Bronchial epithelial cell (primary cell): ENCODE data around the gene DGKA. TPM values are rescaled to one million over a fixed set of nuclear protein-coding genes. Genes with fewer than 3 reads are reported as not detected.

Experiments
- DNase-seq: peaks from one replicate; pipeline ENCODE4 v3.0.0-alpha.2; 2010; ENCODE audit warnings: low read depth
- FAIRE-seq: peaks from 2 replicates; lab custom pipeline; 2011; peaks lifted over from hg19 to GRCh38; lab: Jason Lieb, UNC
- H3K27me3 ChIP-seq: 2 replicates; pipeline ENCODE4 v1.5.1; 2011; ENCODE audit warnings: low read length; ENCODE audit not compliant: control insufficient read depth, insufficient read depth
- H3K36me3 ChIP-seq: 2 replicates; pipeline ENCODE4 v1.5.1; 2011; ENCODE audit warnings: low read length; ENCODE audit not compliant: control insufficient read depth, insufficient read depth
- H3K4me3 ChIP-seq: 2 replicates; pipeline ENCODE4 v1.5.1; 2011; ENCODE audit warnings: mild to moderate bottlenecking, low read depth, low read length, control low read depth
- CTCF ChIP-seq: IDR thresholded peaks from 2 replicates; pipeline ENCODE4 v1.5.1; 2011; ENCODE audit warnings: mild to moderate bottlenecking, moderate library complexity, low read length, control low read depth, inconsistent platforms; ENCODE audit not compliant: insufficient read depth, severe bottlenecking
- total RNA-seq: library from RNA; depleted of rRNA; stranded (reverse); fragments of >200 nt; gene quantifications from 2 replicates; pipeline ENCODE4 v1.2.1, GENCODE V29; 2014

DGKA gene
- total RNA-seq, 1 donor from 2014 or later: 81.9 TPM

DNA sequence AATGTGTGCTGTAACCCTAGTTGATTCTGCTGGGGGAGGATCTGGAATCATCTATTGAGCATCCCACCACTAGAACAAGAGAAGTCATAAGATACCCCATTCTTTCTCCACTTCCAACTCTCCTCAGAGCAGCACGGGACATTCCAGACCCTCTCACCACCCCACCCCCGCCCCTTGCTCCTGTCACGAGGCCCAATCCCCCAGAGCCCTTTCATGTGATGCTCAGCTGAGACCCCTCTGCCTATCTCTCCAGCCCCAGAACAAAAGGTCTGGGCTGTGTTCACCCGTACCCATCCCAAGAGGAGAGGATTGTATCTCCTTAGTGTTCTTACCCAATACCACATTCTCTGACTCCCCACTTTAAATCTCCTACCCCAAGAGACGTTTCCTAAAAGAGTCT lies 34.3 kb downstream of the DGKA start:
- no peak for FAIRE-seq
- Histone ChIP-seq H3K36me3 (no peaks in the 10 kb centered on the region), H3K27me3 (no peaks in the 10 kb centered on the region), H3K4me3 (no peak overlapping the region)
- DNase-seq: no peak
- no peak for TF ChIP-seq CTCF

DNA sequence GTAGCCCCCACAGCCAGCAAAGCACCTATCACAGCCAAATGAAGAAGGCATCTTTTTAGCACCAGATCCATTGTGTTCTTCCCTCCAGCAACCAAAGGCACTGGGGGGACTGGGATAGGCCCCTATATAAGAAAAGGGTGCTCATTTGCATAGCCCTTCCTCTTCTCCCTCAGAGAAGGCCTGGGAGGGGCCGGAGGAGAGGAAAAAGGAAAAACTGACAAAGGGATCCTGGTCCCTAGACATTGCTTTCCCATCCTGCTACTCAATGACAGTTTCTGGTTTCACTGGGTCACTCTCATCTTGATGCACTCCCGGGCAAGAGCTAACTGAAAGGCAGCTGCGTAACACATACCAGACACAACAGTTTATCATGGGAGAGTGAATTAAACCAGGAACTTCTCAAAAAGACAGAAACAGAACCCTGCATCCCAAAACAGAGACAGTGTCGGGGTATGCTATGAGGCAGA lies 35.0 kb downstream of the DGKA start, which contains the start of gene PMEL:
TSS of gene PMEL (minus strand) at position 102 of the 467 bp plus-strand sequence. CDS start at position 71, 31 bp downstream.
- DNase-seq (no peak), FAIRE-seq (no peak)
- no peak for TF ChIP-seq CTCF
- Histone ChIP-seq H3K27me3 (no peaks in the 10 kb centered on the region), H3K36me3 (no peaks in the 10 kb centered on the region), H3K4me3 (peak within 1 kb of the TSS; percentile 85)

- no peaks in the 10 kb centered on the region for H3K36me3 ChIP-seq
- H3K27me3 ChIP-seq: no peaks in the 10 kb centered on the region
- TF ChIP-seq CTCF: no peak
- H3K4me3 ChIP-seq: peak within 1 kb of the TSS; percentile 85
- peak; percentile 67 for DNase-seq
- FAIRE-seq: no peak
Observed at GRCh38 chr12:55966408-55967281, 35.7 kb downstream of the DGKA start, which contains the start of gene CDK2. Gene CDK2, plus strand, starts transcription at chr12:55966830. Its CDS starts 179 bp downstream, at chr12:55967009.

- FAIRE-seq (no peak), DNase-seq (no peak)
- no peak for TF ChIP-seq CTCF
- Histone ChIP-seq H3K27me3 (no peaks in the 10 kb centered on the region), H3K4me3 (no peak overlapping the region), H3K36me3 (no peaks in the 10 kb centered on the region)
Observed at GRCh38 chr12:55969356-55969755, 38.4 kb downstream of the DGKA start.

- TF ChIP-seq CTCF: no peak
- no peak overlapping the region for H3K4me3 ChIP-seq
- no peaks in the 10 kb centered on the region for H3K36me3 ChIP-seq
- no peaks in the 10 kb centered on the region for H3K27me3 ChIP-seq
- FAIRE-seq (no peak), DNase-seq (no peak)
Observed at GRCh38 chr12:55970775-55971174, 39.8 kb downstream of the DGKA start.
